Measurements from ENCODE around the gene KHK.

The KHK gene

DNA sequence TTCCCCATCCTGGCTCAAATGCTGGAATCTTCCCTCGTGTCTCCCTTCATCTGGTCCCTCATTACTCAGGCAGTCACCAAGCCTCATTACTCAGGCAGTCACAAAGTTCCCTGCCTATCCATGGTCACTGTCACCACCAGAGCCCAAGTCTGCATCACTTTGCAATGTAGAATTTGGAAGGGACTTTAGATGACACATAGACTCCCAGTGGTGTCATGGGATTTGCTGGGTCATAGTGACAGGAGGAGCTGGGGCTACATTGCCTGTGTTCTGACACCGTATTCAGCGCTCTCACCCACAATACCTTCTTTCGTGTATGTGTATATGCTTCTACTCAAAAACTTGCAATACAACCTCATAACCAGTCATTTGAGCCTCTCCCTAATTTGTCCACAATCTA, 10.2 kb upstream of the KHK start:
- no peak for DNase-seq (ENCODE audit: extremely low read depth, low read depth)
- TF ChIP-seq, protein P1, sequence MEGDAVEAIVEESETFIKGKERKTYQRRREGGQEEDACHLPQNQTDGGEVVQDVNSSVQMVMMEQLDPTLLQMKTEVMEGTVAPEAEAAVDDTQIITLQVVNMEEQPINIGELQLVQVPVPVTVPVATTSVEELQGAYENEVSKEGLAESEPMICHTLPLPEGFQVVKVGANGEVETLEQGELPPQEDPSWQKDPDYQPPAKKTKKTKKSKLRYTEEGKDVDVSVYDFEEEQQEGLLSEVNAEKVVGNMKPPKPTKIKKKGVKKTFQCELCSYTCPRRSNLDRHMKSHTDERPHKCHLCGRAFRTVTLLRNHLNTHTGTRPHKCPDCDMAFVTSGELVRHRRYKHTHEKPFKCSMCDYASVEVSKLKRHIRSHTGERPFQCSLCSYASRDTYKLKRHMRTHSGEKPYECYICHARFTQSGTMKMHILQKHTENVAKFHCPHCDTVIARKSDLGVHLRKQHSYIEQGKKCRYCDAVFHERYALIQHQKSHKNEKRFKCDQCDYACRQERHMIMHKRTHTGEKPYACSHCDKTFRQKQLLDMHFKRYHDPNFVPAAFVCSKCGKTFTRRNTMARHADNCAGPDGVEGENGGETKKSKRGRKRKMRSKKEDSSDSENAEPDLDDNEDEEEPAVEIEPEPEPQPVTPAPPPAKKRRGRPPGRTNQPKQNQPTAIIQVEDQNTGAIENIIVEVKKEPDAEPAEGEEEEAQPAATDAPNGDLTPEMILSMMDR (IDR thresholded peaks at IDR 0.05; ENCODE audit: low read depth, low read length, missing control alignments), result no peak
- H3K4me3 ChIP-seq (replicated peaks; ENCODE audit: low read depth, low read length), result no peak overlapping the region

- TF ChIP-seq, protein P1 (IDR thresholded peaks at IDR 0.05; ENCODE audit: low read depth, low read length, missing control alignments), result no peak
- DNase-seq (ENCODE audit: extremely low read depth, low read depth), result no peak
Measured at GRCh38 chr2:27077231-27077630, 9.3 kb upstream of the KHK start.

GRCh38 chr2:27078267-27079194, 8.0 kb upstream of the KHK start, which contains the start of gene EMILIN1:
Gene EMILIN1 (plus strand): TSS chr2:27078615. CDS start chr2:27079066, 451 bp downstream.
- H3K4me3 ChIP-seq (replicated peaks; ENCODE audit: low read depth, low read length), result peak within 1 kb of the TSS; percentile 93
- DNase-seq (ENCODE audit: extremely low read depth, low read depth), result peak; percentile 94
- TF ChIP-seq, protein P1 (IDR thresholded peaks at IDR 0.05; ENCODE audit: low read depth, low read length, missing control alignments), result no peak

More at GRCh38 chr2:27077231-27077630, 9.3 kb upstream of the KHK start:
- H3K4me3 ChIP-seq (replicated peaks; ENCODE audit: low read depth, low read length), result no peak overlapping the region

GRCh38 chr2:27079233-27080139, 7.1 kb upstream of the KHK start:
- TF ChIP-seq, protein P1 (IDR thresholded peaks at IDR 0.05; ENCODE audit: low read depth, low read length, missing control alignments), result no peak
- DNase-seq (ENCODE audit: extremely low read depth, low read depth), result no peak
- H3K4me3 ChIP-seq (replicated peaks; ENCODE audit: low read depth, low read length), result peak overlapping the region; percentile 93

GRCh38 chr2:27080140-27080469, 6.5 kb upstream of the KHK start:
- H3K4me3 ChIP-seq (replicated peaks; ENCODE audit: low read depth, low read length), result peak overlapping the region; percentile 93
- no peak for DNase-seq (ENCODE audit: extremely low read depth, low read depth)
- TF ChIP-seq, protein P1 (IDR thresholded peaks at IDR 0.05; ENCODE audit: low read depth, low read length, missing control alignments), result no peak

DNA sequence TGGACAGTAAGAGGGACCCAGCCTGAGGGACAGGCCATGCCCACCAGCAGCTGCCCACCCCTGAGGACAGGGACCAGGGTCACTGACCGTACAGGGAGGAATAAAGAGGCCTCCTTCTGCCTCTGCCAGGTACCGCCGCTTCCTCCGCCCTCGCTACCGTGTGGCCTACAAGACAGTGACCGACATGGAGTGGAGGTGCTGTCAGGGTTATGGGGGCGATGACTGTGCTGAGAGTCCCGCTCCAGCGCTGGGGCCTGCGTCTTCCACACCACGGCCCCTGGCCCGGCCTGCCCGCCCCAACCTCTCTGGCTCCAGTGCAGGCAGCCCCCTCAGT, 6.0 kb upstream of the KHK start:
- TF ChIP-seq, protein P1 (IDR thresholded peaks at IDR 0.05; ENCODE audit: low read depth, low read length, missing control alignments), result no peak
- H3K4me3 ChIP-seq (replicated peaks; ENCODE audit: low read depth, low read length), result peak overlapping the region; percentile 93
- DNase-seq (ENCODE audit: extremely low read depth, low read depth), result no peak
